PC-3 (cell line): ENCODE results near the gene CLSTN1. TPM values are rescaled to one million over a fixed set of nuclear protein-coding genes. Genes with fewer than 3 reads are reported as not detected.
"Not testable (repeated sequence)": the region's sequence is repeated elsewhere in the genome, so short reads cannot be mapped to it uniquely, and the experiment has no call there.

Experiments used
- ATAC-seq: fragments of 200-7000 bp; cut with Tn5 transposase; 2 replicates; pipeline ENCODE4 v1.9.1; 2020; ENCODE audit warnings: mild to moderate bottlenecking, moderate library complexity
- BruUV-seq: library from RNA; stranded (reverse); fragments of 400-500 nt; replicated peaks from 2 replicates; lab custom pipeline; 2021; lab: Mats Ljungman, UMichigan
- CTCF ChIA-PET: fragments of 300-600 bp; sonication (Branson Sonifier 250); formaldehyde crosslinking; loops from one replicate; lab custom pipeline; 2022; ENCODE audit warnings: antibody characterized with exemption; lab: Charles Lee
- POLR2A ChIA-PET: fragments of 300-600 bp; sonication (Branson Sonifier 250); formaldehyde crosslinking; loops from one replicate; lab custom pipeline; 2022; ENCODE audit warnings: antibody characterized with exemption; ENCODE audit not compliant: unreplicated experiment; lab: Charles Lee
- DNase-seq: peaks from one replicate; pipeline ENCODE4 v3.0.0-alpha.2; 2015
- H2AFZ ChIP-seq: fragments of 300-600 bp; sonication (generic); 2 replicates; pipeline ENCODE4 v1.6.0; 2016; ENCODE audit warnings: antibody characterized with exemption, low read length
- H3F3A ChIP-seq: fragments of 300-600 bp; sonication (generic); one replicate; pipeline ENCODE4 v1.6.0; 2017; ENCODE audit warnings: antibody characterized with exemption, low read length, control low read depth, mild to moderate bottlenecking; ENCODE audit not compliant: unreplicated experiment
- H3K27ac ChIP-seq: fragments of 300-600 bp; sonication (generic); 2 replicates; pipeline ENCODE4 v1.5.1; 2016; ENCODE audit warnings: mild to moderate bottlenecking, low read length
- H3K27me3 ChIP-seq: fragments of 300-600 bp; sonication (generic); 2 replicates; pipeline ENCODE4 v1.6.1; 2016; ENCODE audit warnings: low read length, mixed read lengths
- H3K36me3 ChIP-seq: fragments of 300-600 bp; sonication (generic); 2 replicates; pipeline ENCODE4 v1.6.1; 2016; ENCODE audit warnings: low read depth, mixed run types, low read length, mixed read lengths
- H3K4me1 ChIP-seq: fragments of 300-600 bp; sonication (generic); 2 replicates; pipeline ENCODE4 v1.5.1; 2016; ENCODE audit warnings: low read length; ENCODE audit not compliant: insufficient read depth
- H3K4me2 ChIP-seq: fragments of 300-600 bp; sonication (generic); 2 replicates; pipeline ENCODE4 v1.6.0; 2016; ENCODE audit warnings: low read length
- H3K4me3 ChIP-seq: fragments of 300-600 bp; sonication (generic); 2 replicates; pipeline ENCODE4 v1.5.1; 2016; ENCODE audit warnings: mild to moderate bottlenecking, low read length, mixed read lengths
- H3K79me2 ChIP-seq: fragments of 300-600 bp; sonication (generic); 2 replicates; pipeline ENCODE4 v1.6.1; 2017; ENCODE audit warnings: low read length, mixed read lengths
- H3K9ac ChIP-seq: fragments of 300-600 bp; sonication (generic); 2 replicates; pipeline ENCODE4 v1.6.0; 2016; ENCODE audit warnings: mild to moderate bottlenecking, low read length
- H3K9me2 ChIP-seq: fragments of 300-600 bp; sonication (generic); replicated peaks from 2 replicates; pipeline ENCODE4 v1.6.1; 2016; ENCODE audit warnings: mixed run types, low read length, mixed read lengths
- H3K9me3 ChIP-seq: fragments of 300-600 bp; sonication (generic); 2 replicates; pipeline ENCODE4 v1.6.1; 2016; ENCODE audit warnings: low read length, mixed read lengths
- H4K20me1 ChIP-seq: fragments of 300-600 bp; sonication (generic); 2 replicates; pipeline ENCODE4 v1.6.1; 2016; ENCODE audit warnings: low read length, mixed read lengths
- CTCF ChIP-seq: fragments of 300-600 bp; sonication (generic); conservative IDR thresholded peaks from 2 replicates; pipeline ENCODE4 v1.5.1; 2017; ENCODE audit warnings: antibody characterized with exemption, low read depth, mild to moderate bottlenecking, low read length
- EZH2 ChIP-seq: fragments of 300-600 bp; sonication (generic); IDR thresholded peaks from one replicate; pipeline ENCODE4 v1.6.1; 2017; ENCODE audit warnings: antibody characterized with exemption, mild to moderate bottlenecking, low read length; ENCODE audit not compliant: unreplicated experiment
- EZH2phosphoT487 ChIP-seq: fragments of 300-600 bp; sonication (generic); IDR thresholded peaks from 2 replicates; pipeline ENCODE4 v1.6.1; 2018; ENCODE audit warnings: mild to moderate bottlenecking, antibody characterized with exemption, low read length, borderline replicate concordance
- intact Hi-C: fragments of 100-400 bp; cut with micrococcal nuclease; formaldehyde crosslinking; loops from 2 replicates; pipeline ENCODE4 v1.9.0; 2023
- total RNA-seq: library from RNA; depleted of rRNA; stranded (reverse); fragments of >200 nt; gene quantifications from 2 replicates; pipeline ENCODE4 v1.2.3, GENCODE V29; 2014

Gene CLSTN1
- total RNA-seq, 1 experiment from 2014 or later, result 98.3 TPM

- no peaks in the 10 kb centered on the region for H3K4me1 ChIP-seq
- no peak overlapping the region for H2AFZ ChIP-seq
- peaks cover 90% of the 10 kb centered on the region for H3K79me2 ChIP-seq
- H3K9me3 ChIP-seq, result no peaks in the 10 kb centered on the region
- H3K27ac ChIP-seq, result no peak overlapping the region
- H3K9me2 ChIP-seq, result no peaks in the 10 kb centered on the region
- no peak overlapping the region for H3K4me3 ChIP-seq
- no peak for ATAC-seq
- H4K20me1 ChIP-seq, result 0 out of 2 replicates have a peak, but pooled peaks cover 5% of the 10 kb centered on the region
- DNase-seq, result no peak
- no peaks in the 10 kb centered on the region for H3K36me3 ChIP-seq
- H3K9ac ChIP-seq, result no peak overlapping the region
- H3F3A ChIP-seq, result no peaks in the 10 kb centered on the region
- no peaks in the 10 kb centered on the region for H3K27me3 ChIP-seq
- intact Hi-C loops, result no loop called here
- ChIA-PET CTCF (no interaction called here), POLR2A (no interaction called here)
- TF ChIP-seq CTCF (no peak), EZH2phosphoT487 (no peak), EZH2 (no peak)
- H3K4me2 ChIP-seq, result no peak overlapping the region
- no TSS peak for BruUV-seq
Measured at GRCh38 chr1:9805006-9805508, 18.7 kb downstream of the CLSTN1 start.

- H3K4me1 ChIP-seq, DNase-seq, intact Hi-C loops, POLR2A ChIA-PET, BruUV-seq, H3K9me3 ChIP-seq, H2AFZ ChIP-seq, H3K9ac ChIP-seq, H3K4me2 ChIP-seq, H3K27me3 ChIP-seq, H3K4me3 ChIP-seq, ATAC-seq, H3F3A ChIP-seq, H3K27ac ChIP-seq, H3K9me2 ChIP-seq, H3K36me3 ChIP-seq: not testable (repeated sequence)
- Histone ChIP-seq H4K20me1 (peaks cover 13% of the 10 kb centered on the region; the same call in 1 of the 2 replicates), H3K79me2 (peaks cover 91% of the 10 kb centered on the region)
- CTCF ChIA-PET, result interaction anchor here (0.6 kb wide), 1 partner anchor 298 kb away, joined by 4 read pairs; no protein-coding TSS in a partner anchor
Measured at GRCh38 chr1:9803003-9803918, 20.5 kb downstream of the CLSTN1 start.

DNA sequence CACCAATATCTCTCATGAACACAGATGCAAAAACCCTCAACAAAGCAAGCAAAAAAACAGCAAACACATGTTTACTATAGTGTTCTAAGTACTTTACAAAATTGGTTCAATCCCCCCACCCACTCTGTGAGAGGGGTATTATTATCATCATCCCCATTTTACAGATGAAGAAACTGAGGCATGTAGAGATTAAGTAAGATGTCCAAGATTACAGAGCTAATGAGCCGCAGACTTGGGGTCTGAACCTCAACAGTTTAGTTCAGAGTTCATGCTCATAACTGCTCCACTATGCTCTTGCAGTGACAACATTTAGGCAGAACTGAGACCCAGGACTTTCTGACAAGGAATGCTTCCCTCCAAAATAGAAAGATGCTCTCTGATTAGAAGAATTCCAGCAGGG lies 21.9 kb downstream of the CLSTN1 start:
- Histone ChIP-seq H2AFZ (no peak overlapping the region), H3K4me1 (no peaks in the 10 kb centered on the region), H3K27ac (no peak overlapping the region), H4K20me1 (peaks cover 15% of the 10 kb centered on the region; the same call in 1 of the 2 replicates), H3F3A (no peaks in the 10 kb centered on the region), H3K9me2 (no peaks in the 10 kb centered on the region), H3K4me3 (no peak overlapping the region), H3K36me3 (no peaks in the 10 kb centered on the region), H3K4me2 (no peak overlapping the region), H3K27me3 (no peaks in the 10 kb centered on the region), H3K79me2 (peaks cover 91% of the 10 kb centered on the region), H3K9me3 (no peaks in the 10 kb centered on the region), H3K9ac (no peak overlapping the region)
- BruUV-seq, result no TSS peak
- ATAC-seq (no peak), DNase-seq (no peak)
- TF ChIP-seq EZH2phosphoT487, result no peak
- TF ChIP-seq CTCF, result no peak
- TF ChIP-seq EZH2, result no peak
- ChIA-PET POLR2A (no interaction called here), CTCF (no interaction called here)
- intact Hi-C loops, result no loop called here
